ENCODE measurements around the gene CLTC.
"Not testable (repeated sequence)": the region's sequence is repeated elsewhere in the genome, so short reads cannot be mapped to it uniquely, and the experiment has no call there.

CLTC gene

DNA sequence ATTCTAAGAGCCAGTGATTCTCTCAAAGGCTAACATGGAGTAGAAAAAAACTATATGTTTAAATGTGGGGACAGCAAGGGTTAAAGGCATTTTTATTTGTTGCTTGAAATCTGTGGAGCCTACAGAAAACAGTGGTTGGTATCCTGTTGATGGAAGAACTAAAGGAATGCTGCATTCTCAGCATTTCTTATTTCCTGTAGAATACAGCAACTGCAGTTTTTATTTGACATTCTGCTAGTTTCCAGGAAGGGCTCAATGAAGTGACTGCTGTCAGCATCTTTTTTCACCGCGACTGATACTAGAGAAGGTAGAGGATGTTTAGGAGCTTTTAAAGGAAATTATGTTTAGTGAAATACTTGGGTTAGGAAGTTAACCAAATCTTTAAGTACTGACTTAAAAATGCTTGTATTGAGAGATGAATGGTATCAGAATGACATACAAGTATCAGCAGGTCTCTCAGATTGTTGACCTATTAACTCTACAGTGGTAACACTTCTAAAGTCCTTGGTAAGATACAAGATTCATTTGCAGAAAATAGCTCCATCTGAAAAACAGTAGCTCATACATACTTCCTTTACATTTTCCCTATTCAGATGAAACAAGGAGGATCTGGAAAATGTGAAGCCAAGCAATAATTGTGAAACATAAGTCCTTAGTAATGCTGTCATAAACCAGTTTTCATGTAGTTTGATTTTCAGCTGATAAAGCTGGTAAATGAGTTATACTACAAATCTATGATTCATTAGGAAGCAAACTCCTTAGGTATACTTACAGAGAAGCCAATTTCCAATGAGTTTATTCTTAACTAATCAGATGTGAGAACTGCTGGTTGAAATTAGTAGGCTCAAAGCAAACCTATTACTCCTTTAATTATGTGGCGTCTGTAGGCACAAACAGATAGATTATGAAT lies 15.2 kb downstream of the CLTC start:
- DNase-seq (ENCODE audit: low read depth), result no peak

DNA sequence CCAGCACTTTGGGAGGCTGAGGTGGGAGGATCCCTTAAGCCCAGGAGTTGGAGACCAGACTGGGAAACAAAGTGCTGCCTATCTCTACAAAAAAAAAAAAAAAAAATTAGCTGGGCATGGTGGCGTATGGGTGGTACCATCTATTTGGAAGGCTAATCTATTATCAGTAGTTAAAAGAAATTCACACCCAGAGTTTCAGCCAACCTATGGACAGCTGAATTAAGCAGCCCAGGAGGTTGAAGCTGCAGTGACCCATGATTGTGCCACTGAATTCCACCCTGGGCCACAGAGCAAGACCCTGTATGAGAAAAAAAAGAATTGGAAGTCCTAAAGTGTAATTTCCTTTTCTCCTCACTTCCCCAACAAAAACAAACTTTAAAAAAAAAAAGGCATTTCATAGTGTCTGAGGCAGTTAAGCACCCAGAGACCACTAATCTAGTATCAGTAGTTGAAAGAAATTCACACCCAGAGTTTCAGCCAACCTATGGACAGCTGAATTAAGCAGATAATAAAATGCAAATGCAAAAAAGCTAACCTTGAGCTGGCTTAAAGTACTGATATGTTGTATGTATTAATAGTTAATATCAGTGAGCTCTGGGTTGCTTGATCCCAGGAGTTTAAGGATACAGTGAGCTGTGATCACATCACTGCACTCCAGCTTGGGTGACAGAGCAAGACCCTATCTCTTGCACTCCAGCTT lies 18.1 kb downstream of the CLTC start:
- DNase-seq (ENCODE audit: low read depth), result no peak

DNA sequence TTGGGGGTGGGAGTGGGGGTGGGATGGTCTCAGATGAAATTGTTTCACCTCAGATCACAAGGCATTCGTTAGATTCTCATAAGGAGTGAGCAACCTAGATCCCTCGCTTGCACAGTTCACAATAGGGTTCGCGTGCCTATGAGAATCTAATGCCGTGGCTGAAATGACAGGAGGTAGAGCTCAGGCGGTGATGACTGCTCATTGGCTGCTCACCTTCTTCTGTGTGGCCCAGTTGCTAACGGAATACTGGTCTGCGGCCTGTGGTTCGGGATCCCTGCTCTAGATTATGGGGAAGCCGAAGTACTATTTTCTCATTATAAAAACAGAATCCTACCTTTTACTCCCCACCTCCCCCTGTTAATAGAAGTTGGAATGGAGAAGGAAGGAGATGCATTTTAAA lies 18.9 kb downstream of the CLTC start:
- no peak for DNase-seq (ENCODE audit: low read depth)

DNA sequence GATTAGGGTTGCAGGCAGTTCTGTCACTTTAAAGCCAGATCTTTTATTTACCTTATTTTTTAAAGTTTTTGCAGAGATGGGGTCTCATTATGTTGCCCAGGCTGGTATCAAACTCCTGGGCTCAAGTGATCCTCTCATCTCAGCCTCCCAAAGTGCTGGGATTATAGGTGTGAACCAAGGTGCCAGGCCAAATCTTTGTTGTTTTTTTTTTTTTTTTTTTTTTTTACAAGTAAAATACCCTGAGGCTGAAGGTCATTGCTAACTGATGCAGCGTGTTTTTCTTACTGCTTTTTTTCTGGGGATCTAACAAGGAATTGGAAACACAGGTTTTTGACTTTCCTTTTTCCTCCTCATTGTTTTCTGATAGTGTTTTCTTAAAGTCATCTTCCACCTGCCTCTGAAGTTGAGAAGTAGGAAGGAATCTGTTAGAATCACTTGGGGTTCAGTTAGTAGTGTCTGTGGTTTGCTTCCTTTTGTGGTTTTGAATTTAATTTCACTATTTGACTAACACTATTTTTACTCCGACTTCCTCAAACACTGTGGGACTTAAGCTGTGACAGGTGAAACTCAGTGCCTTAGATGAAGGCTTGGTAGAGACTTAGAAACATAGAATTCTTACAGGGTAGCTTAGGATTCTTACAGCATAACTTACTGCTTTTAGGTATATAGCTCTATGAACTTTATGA lies 22.2 kb downstream of the CLTC start:
- DNase-seq (ENCODE audit: low read depth), result no peak

DNA sequence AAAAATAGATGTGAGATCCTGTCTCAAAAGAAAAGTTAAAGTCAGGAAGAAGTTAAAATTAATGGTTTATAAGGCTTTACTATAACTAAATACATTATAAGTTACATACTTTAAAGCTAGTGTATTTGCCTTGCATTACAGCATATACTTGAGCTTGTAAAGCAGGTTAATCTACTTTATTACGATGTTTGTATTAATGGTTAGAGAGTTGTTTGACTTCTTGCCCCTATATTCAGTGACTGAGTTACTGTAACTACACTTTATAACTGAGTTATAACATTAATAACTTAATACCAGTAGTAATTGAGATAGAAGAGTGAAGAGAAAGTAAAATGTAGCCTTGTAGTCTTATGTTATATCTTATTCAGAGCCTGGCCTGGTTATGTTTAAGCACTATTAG lies 22.9 kb downstream of the CLTC start:
- DNase-seq (ENCODE audit: low read depth), result no peak

DNA sequence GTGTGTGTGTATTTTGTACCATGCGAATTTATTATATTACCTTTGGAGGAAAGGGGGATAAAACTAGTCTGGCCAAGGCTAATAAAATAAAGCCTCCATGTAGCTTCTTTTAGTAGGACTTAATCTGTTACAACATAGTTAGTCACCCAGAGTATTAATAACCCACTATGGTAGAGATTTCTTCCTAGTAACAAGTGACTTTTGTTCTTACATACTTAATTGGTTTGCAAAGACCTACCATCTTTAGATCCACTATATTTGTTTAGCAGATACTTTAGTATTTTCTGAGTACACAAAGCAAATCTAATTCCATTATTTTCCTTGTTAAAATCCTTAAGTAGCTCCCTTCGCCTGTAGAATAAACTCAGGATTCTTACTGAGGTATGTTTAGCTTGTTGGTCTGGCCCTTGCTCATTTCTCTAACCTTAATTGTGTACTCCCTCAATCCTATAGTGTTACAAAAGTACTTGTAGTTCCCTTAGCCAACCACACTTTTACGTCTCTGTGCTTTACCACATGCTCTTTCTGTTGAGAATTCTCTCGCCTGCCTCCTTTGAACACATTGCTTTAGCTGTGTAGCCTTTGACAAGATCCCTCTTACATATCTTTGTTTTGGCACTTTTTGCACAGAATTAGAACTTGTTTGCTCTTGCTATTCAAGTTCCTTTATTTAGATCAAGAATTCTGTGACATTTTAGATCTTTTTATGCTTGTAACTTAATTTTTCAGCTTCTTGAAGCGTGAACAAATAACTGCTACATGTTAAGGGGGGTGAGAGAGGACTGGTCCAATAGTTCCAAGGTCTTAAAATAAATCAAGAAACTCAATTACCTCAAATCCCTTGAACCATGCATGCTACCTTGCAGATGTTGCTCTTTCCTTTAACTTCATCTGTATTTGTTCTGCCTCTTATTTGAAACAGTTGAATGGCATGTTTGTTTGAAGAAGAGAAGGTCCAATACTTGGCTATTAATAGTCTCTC lies 23.8 kb downstream of the CLTC start:
- no peak for DNase-seq (ENCODE audit: low read depth)

DNA sequence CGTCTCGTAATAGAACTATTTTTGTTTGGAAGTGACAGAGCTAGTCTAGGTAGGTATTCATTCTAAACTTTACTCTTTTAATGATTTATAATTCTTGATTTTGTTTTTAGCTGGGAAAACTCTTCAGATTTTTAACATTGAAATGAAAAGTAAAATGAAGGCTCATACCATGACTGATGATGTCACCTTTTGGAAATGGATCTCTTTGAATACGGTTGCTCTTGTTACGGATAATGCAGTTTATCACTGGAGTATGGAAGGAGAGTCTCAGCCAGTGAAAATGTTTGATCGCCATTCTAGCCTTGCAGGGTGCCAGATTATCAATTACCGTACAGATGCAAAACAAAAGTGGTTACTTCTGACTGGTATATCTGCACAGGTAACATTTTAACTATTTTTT lies 27.6 kb downstream of the CLTC start:
- DNase-seq (ENCODE audit: low read depth), result no peak

DNA sequence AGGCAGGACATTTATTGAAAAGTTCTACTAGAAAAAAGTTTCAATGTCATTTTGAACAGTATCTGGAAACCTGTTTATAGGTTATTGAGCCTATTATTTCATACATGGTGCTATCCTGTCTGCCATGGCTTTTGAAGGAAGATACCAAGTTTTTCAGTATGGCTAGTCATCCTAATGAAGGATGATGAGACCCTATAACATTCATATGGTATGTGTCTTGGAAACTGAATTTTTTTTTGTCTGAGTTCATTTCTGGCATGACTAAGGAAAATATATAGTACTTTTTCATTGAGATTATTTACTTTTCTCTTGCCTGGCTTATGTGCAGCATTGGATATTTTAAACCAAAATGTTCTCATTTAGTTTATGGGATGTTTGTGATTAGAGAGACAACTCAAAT lies 30.2 kb downstream of the CLTC start:
- DNase-seq (ENCODE audit: low read depth), result no peak

DNA sequence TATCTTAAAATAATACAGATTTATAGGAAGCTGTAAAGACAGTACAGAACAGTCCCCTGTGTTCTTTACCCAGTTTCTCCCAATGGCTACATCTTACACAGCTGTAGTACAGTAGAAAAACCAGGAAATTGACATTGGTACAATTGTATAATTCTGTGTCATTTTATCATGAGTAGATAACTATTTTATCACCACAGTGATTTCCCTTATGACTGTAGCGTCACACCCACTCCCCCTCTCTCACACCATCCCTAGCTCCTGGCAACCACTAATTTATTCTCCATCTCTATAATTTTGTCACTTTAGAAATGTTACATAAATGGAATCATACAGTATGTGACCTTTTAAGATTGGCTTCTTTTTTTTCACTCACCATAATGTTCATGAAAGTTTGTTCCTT lies 30.9 kb downstream of the CLTC start:
- no peak for DNase-seq (ENCODE audit: low read depth)

DNA sequence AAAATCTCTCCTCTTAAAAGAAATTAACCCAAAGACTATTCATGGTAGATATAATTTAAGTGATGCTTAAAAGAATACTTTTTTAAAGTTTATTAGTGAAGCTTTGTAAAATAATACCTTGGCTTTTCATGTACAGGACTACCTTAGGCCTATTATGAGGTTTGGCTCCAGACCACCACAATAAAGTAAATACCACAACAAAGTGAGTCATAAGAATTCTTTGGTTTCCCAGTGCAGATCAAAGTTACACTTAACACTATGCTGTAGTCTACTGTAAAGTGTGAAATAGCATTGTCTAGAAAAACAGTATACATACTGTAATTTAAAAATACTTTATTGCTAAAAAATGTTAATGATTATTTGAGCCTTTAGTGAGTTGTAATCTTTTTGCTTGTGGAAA lies 31.7 kb downstream of the CLTC start:
- DNase-seq (ENCODE audit: low read depth), result no peak

DNA sequence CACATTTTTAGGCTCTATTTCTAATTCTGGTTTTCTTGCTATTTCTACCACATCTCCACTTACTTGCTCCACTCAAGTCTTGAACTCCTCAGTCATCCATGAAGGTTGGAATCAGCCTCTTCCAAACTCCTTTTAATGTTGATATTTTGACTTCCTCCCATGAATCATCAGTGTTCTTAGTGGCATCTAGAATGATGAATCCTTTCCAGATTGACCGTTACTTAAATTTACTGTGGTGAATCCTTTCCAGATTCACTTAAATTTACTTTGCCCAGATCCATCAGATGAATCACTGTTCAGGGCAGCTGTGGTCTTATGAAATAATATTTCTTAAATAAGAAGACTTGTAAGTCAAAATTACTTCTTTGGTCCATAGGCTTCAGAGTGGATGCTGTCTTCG lies 32.4 kb downstream of the CLTC start:
- no peak for DNase-seq (ENCODE audit: low read depth)

DNA sequence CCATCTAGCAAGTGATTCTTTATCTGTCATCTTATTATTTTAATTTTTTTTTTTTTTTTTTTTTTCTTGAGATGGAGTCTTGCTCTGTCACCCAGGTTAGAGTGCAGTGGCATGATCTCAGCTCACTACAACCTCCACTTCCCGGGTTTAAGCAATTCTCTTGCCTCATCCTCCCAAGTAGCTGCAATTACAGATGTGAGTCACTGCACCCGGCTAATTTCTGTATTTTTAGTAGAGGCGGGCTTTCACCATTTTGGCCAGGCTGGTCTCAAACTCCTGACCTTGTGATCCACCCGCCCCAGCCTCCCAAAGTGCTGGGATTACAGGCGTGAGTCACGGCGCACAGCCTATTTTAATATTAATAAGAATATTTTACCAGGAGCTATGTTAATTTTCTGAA lies 36.9 kb downstream of the CLTC start:
- not testable (repeated sequence) for DNase-seq (ENCODE audit: low read depth)

DNA sequence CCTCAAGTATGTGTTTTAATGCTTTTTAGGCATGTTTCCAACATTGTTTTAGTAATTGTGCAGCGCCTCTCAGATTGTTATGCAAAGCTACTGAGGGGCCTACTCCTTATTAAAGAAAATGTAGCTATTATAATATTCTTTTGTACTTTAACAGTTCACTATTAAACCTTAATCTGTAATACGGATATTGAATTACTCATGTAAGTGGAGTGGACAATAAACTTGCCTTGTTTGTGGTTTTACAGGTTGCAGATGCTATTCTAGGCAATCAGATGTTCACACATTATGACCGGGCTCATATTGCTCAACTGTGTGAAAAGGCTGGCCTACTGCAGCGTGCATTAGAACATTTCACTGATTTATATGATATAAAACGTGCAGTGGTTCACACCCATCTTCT lies 46.5 kb downstream of the CLTC start:
- DNase-seq (ENCODE audit: low read depth), result no peak

DNA sequence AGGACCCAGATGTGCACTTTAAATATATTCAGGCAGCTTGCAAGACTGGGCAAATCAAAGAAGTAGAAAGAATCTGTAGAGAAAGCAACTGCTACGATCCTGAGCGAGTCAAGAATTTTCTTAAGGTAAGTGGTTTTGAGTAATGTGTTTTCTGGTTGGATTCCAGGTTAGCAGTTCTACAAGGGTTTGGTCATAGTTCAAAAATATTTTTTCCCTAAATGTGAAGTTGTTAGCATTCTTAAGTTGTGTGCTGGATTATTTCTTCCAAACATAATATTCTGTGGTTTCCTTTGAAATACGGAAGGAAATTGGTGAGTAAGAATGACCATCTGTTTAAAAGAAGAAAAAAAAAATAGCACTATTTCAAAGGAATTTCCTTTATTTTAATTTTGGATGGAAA lies 49.1 kb downstream of the CLTC start:
- no peak for DNase-seq (ENCODE audit: low read depth)

DNA sequence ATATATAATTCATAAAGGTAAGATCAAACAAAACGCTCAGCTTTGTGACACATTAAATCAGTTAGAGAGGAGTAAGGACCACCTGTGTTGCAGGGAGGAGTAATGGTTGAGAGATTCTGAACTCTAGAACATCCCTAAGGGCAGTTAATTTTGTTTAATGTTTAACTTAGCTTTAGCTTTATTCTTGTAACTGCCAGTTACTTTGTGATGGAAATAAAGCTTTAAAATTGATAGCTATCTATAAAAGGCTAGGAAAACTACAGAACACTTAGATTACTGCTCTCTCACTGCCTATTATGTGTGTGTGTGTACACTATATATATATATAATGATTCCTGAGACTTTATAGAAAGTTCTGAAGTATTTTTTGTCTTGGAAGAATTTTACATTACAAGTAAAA lies 49.7 kb downstream of the CLTC start:
- no peak for DNase-seq (ENCODE audit: low read depth)

DNA sequence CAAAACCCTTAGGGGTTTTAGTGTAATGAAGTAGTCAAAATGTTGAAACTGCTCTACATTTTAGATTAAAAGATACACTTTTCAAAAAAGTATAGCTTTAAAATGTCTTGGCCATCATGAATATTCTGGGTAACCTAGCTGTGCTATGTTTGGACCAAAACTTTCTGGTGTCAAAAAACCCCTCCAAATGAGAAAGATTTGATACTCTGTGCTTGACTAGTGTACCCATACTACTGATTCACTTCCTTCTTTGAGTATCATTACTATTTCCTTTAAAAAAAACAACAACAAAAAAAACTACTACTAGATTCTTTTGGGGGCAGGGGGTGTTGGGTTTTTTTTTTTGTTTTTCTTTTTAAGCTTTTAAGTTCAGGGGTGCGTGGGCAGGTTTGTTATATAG lies 50.2 kb downstream of the CLTC start:
- no peak for DNase-seq (ENCODE audit: low read depth)

DNA sequence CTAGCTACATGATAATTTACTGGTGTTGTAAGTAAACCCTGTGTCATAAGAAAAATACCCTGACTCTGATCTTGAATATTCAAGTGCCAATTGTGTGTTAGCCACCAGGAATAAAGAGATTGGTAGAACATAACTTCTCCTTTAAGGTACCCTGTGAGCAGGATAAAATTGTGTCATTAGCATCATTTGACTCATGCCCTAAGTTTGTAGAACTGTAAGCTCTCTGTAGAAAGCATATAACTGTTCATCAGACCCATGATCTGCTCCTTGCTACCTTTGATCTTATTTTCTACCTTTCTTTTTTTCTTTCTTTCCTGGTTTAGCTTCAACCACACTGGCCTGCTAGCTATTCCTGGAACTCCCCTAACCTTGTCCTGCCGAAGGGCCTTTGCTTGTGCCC lies 51.7 kb downstream of the CLTC start:
- DNase-seq (ENCODE audit: low read depth), result no peak

DNA sequence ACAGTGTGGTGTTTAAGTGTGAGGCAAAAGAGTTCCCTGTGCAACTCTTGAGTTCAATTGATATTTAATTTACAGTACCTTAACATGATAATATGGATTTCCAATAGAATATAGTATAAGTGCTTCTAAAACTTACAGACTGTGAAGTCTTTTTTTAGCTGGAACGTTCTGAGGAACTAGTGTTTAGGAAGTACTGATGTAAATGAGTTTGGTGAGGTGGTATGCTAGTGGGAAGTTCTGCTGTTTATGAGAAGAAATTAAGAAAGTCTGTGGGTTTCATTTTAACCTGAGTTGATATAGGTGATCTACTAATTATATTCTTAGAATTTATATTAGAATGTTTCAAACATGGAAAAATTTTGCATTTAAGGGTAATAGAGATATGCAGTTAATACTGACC lies 55.5 kb downstream of the CLTC start:
- DNase-seq (ENCODE audit: low read depth), result no peak

DNA sequence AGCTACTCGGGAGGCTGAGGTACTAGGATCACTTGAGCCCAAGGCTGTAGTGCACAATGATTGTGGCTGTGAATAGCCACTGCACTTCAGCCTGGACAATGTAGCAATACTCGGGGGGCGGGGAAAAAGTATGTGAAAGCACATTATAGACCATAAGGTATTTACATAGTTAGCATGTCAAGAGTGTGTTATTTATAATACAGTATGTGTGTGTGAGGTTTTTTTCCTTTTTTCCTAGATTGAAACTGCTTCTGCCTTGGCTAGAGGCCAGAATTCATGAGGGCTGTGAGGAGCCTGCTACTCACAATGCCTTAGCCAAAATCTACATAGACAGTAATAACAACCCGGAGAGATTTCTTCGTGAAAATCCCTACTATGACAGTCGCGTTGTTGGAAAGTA lies 57.0 kb downstream of the CLTC start:
- no peak for DNase-seq (ENCODE audit: low read depth)

DNA sequence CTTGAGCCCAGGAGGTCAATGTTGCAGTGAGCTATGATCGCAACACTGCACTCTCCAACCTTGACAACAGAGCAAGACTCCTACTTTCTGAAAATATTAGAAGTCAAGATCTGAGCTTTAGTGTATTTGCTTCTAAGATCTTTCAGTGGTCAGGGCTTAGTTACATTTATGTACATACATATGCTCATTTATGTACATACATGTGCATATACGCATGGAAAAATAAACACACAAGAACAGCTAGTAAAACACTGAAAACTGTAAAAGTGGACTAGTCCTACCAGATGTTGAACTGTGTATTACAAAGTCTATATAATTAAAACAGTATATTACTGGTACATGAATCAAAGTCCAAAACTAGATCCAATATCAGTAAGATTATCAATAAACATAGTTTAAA lies 59.2 kb downstream of the CLTC start:
- no peak for DNase-seq (ENCODE audit: low read depth)

DNA sequence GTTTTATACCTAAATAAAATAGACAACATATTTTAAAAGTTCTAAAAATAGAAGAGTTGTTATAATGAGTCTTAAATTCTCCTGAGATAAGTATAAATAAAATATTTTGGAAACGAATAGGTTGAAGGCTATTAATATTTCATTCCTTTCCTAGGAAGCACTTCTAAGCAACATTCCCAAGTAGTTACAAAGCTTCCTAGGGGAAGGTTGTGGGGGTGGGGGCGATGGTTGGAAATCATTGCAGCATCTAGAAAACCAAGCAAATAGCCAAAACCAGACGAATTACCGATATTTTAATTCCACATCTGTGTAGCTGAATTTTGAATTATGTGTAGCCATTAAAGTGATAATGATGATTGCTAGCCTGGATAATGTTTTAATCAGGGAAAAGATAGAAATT lies 60.6 kb downstream of the CLTC start:
- DNase-seq (ENCODE audit: low read depth), result no peak

DNA sequence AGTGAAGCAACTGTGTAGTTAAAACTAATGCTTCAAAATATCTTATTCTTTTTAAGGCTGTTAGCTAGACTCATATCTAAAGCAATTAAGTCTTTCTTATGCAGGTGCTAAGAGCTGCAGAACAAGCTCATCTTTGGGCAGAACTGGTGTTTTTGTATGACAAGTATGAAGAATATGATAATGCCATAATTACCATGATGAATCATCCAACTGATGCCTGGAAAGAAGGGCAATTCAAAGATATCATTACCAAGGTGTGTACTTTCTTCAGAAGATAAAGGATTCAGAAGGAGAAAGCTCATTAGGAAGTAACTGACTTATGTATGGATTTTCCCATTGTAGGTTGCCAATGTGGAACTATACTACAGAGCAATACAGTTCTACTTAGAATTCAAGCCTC lies 63.6 kb downstream of the CLTC start:
- no peak for DNase-seq (ENCODE audit: low read depth)
